H1 (cell line): ENCODE results near the gene PCBP4. TPM values are rescaled to one million over a fixed set of nuclear protein-coding genes. Genes with fewer than 3 reads are reported as not detected.

ENCODE experiments used
- CTCF ChIA-PET: fragments of 300-600 bp; sonication (Branson Sonifier 250); formaldehyde crosslinking; loops from one replicate; lab custom pipeline; 2021; ENCODE audit not compliant: partially characterized antibody; lab: Charles Lee
- POLR2A ChIA-PET: fragments of 300-600 bp; sonication (Branson Sonifier 250); formaldehyde crosslinking; loops from one replicate; lab custom pipeline; 2021; ENCODE audit warnings: inconsistent platforms; ENCODE audit not compliant: partially characterized antibody; lab: Charles Lee
- DNase-seq, 2 experiments: peaks; one replicate each; pipeline versions ENCODE4 v3.0.0 to v3.0.0-alpha.2; 2010 to 2022; ENCODE audit warnings: low spot score in 2 of 2, low read depth in 1 of 2, mixed read lengths in 1 of 2
- FAIRE-seq: peaks from 2 replicates; lab custom pipeline; 2011; peaks lifted over from hg19 to GRCh38; lab: Jason Lieb, UNC
- H2AFZ ChIP-seq: 2 replicates; pipeline ENCODE4 v1.8.1; 2012; ENCODE audit warnings: low read length, inconsistent platforms
- H2AK5ac ChIP-seq: 2 replicates; pipeline ENCODE4 v1.6.1; 2013; ENCODE audit warnings: low read depth, low read length
- H2BK120ac ChIP-seq: replicated peaks from 2 replicates; pipeline ENCODE3; 2013; ENCODE audit warnings: low read depth, low read length, inconsistent platforms
- H2BK12ac ChIP-seq: 2 replicates; pipeline ENCODE4 v1.6.1; 2013; ENCODE audit warnings: low read depth, low read length
- H2BK15ac ChIP-seq: 2 replicates; pipeline ENCODE4 v1.6.1; 2013; ENCODE audit warnings: low read length
- H2BK20ac ChIP-seq: 2 replicates; pipeline ENCODE4 v1.6.1; 2013; ENCODE audit warnings: low read length
- H2BK5ac ChIP-seq: 2 replicates; pipeline ENCODE4 v1.6.1; 2013; ENCODE audit warnings: low read depth, low read length
- H3K14ac ChIP-seq: 2 replicates; pipeline ENCODE4 v1.6.1; 2013; ENCODE audit warnings: inconsistent platforms; ENCODE audit not compliant: insufficient read length
- H3K18ac ChIP-seq: 2 replicates; pipeline ENCODE4 v1.6.1; 2013; ENCODE audit warnings: low read length; ENCODE audit errors: extremely low read depth
- H3K23ac ChIP-seq: 2 replicates; pipeline ENCODE4 v1.6.1; 2013; ENCODE audit warnings: inconsistent platforms; ENCODE audit not compliant: insufficient read length
- H3K23me2 ChIP-seq: 2 replicates; pipeline ENCODE4 v1.6.1; 2013; ENCODE audit warnings: low read depth, low read length
- H3K27ac ChIP-seq: 2 replicates; pipeline ENCODE4 v1.6.1; 2011; ENCODE audit warnings: low read depth, low read length, inconsistent platforms
- H3K27me3 ChIP-seq, 4 experiments: replicated peaks in 1 of 4; 1 replicate in 1 of 4; 2 replicates in 3 of 4; pipeline versions ENCODE4 v1.6.1 to v1.8.1; 2011 to 2013; ENCODE audit warnings: low read length in 3 of 4, mild to moderate bottlenecking in 3 of 4, inconsistent platforms in 2 of 4, mixed read lengths in 2 of 4, moderate library complexity in 1 of 4; ENCODE audit not compliant: control insufficient read depth in 3 of 4, insufficient read depth in 3 of 4; ENCODE audit errors: extremely low read depth in 1 of 4
- H3K36me3 ChIP-seq, 4 experiments: 2 replicates each; pipeline versions ENCODE4 v1.6.1 to v1.8.1; 2011 to 2013; ENCODE audit warnings: mild to moderate bottlenecking in 4 of 4, low read length in 3 of 4, moderate library complexity in 2 of 4, control low read depth in 1 of 4, inconsistent platforms in 1 of 4; ENCODE audit not compliant: insufficient read depth in 4 of 4, control insufficient read depth in 2 of 4
- H3K4ac ChIP-seq: replicated peaks from 2 replicates; pipeline ENCODE3; 2013; ENCODE audit warnings: low read length, low read depth, mixed read lengths, inconsistent platforms; ENCODE audit not compliant: insufficient read length
- H3K4me1 ChIP-seq, 4 experiments: replicated peaks in 1 of 4; 1 replicate in 1 of 4; 2 replicates in 3 of 4; pipeline versions ENCODE4 v1.6.1 to v1.8.1; 2011 to 2013; ENCODE audit warnings: low read length in 3 of 4, inconsistent platforms in 2 of 4, mixed read lengths in 1 of 4; ENCODE audit not compliant: insufficient read depth in 4 of 4, control insufficient read depth in 3 of 4
- H3K4me2 ChIP-seq, 2 experiments: 2 replicates each; pipeline versions ENCODE4 v1.6.1 to v1.8.1; 2011 to 2013; ENCODE audit warnings: low read depth in 2 of 2, low read length in 2 of 2, control low read depth in 1 of 2, inconsistent platforms in 1 of 2, mild to moderate bottlenecking in 1 of 2; ENCODE audit not compliant: insufficient read depth in 1 of 2
- H3K4me3 ChIP-seq, 4 experiments: fragments of 200-600, 300-600 bp in 1 of 4; sonication (generic), shearing (Covaris generic), sonication (Bioruptor Twin) in 1 of 4; 2 replicates each; pipeline versions ENCODE4 v1.5.1 to v1.8.1; 2011 to 2016; ENCODE audit warnings: low read length in 4 of 4, low read depth in 3 of 4, control low read depth in 2 of 4, inconsistent platforms in 2 of 4, mild to moderate bottlenecking in 2 of 4, mixed read lengths in 1 of 4, moderate library complexity in 1 of 4; ENCODE audit not compliant: insufficient read depth in 2 of 4; ENCODE audit errors: extremely low read depth in 1 of 4
- H3K56ac ChIP-seq: replicated peaks from 2 replicates; pipeline ENCODE3; 2013; ENCODE audit warnings: low read depth, mild to moderate bottlenecking, mixed read lengths, low read length, inconsistent platforms; ENCODE audit not compliant: insufficient read length
- H3K79me1 ChIP-seq: 2 replicates; pipeline ENCODE4 v1.6.1; 2013; ENCODE audit warnings: low read depth, low read length, control low read depth
- H3K79me2 ChIP-seq, 2 experiments: 2 replicates each; pipeline versions ENCODE4 v1.6.1 to v1.8.1; 2012 to 2013; ENCODE audit warnings: low read length in 2 of 2, mild to moderate bottlenecking in 2 of 2, inconsistent platforms in 1 of 2; ENCODE audit not compliant: insufficient read depth in 2 of 2, control insufficient read depth in 1 of 2
- H3K9ac ChIP-seq, 4 experiments: replicated peaks in 1 of 4; 1 replicate in 1 of 4; 2 replicates in 3 of 4; pipeline versions ENCODE4 v1.6.1 to v1.8.1; 2011 to 2013; ENCODE audit warnings: low read depth in 3 of 4, low read length in 3 of 4, control low read depth in 2 of 4, mild to moderate bottlenecking in 2 of 4, moderate library complexity in 2 of 4, inconsistent platforms in 1 of 4; ENCODE audit errors: extremely low read depth in 1 of 4
- H3K9me3 ChIP-seq, 2 experiments: 2 replicates each; pipeline versions ENCODE4 v1.6.1 to v1.8.1; 2012 to 2013; ENCODE audit warnings: mild to moderate bottlenecking in 2 of 2, moderate library complexity in 2 of 2, control low read depth in 1 of 2, inconsistent platforms in 1 of 2, low read depth in 1 of 2, low read length in 1 of 2, mixed read lengths in 1 of 2; ENCODE audit not compliant: insufficient read depth in 2 of 2
- H4K20me1 ChIP-seq, 2 experiments: replicated peaks in 1 of 2; 2 replicates each; pipeline versions ENCODE3 to v1.8.1; 2011 to 2013; ENCODE audit warnings: inconsistent platforms in 2 of 2, low read length in 2 of 2, mild to moderate bottlenecking in 1 of 2; ENCODE audit not compliant: insufficient read depth in 2 of 2, control insufficient read depth in 1 of 2
- H4K5ac ChIP-seq: 2 replicates; pipeline ENCODE4 v1.6.1; 2013; ENCODE audit warnings: low read length, low read depth, mixed read lengths, inconsistent platforms; ENCODE audit not compliant: insufficient read length
- H4K8ac ChIP-seq: 2 replicates; pipeline ENCODE4 v1.8.0; 2013; ENCODE audit warnings: mild to moderate bottlenecking, moderate library complexity, low read length, inconsistent platforms; ENCODE audit not compliant: insufficient read depth; ENCODE audit errors: extremely low read depth
- H4K91ac ChIP-seq: replicated peaks from 2 replicates; pipeline ENCODE3; 2013; ENCODE audit warnings: low read length, mixed read lengths, inconsistent platforms; ENCODE audit not compliant: insufficient read length
- KDM4A ChIP-seq: IDR thresholded peaks from one replicate; pipeline ENCODE4 v1.7.1; 2012; ENCODE audit warnings: low read depth, mild to moderate bottlenecking, moderate library complexity, low read length, inconsistent platforms; ENCODE audit not compliant: severe bottlenecking
- WGBS, 2 experiments: shearing (Covaris generic) in 1 of 2; methylation state at CpG; one replicate each; pipeline versions ENCODE4 v1.1.6 to v1.1.7; 2013 to 2015; ENCODE audit warnings: low lambda C conversion rate in 2 of 2, mixed read lengths in 2 of 2, inconsistent platforms in 1 of 2, low coverage in 1 of 2, missing lambda C conversion rate in 1 of 2; ENCODE audit not compliant: insufficient replicate concordance in 2 of 2, insufficient coverage in 1 of 2, insufficient read length in 1 of 2; ENCODE audit errors: extremely low coverage in 1 of 2, missing lambda C conversion rate in 1 of 2; 5-methylcytosine and 5-hydroxymethylcytosine counted together
- polyA plus RNA-seq, 7 experiments: library from polyadenylated mRNA; depleted of rRNA in 3 of 7; stranded (reverse) in 5 of 7; unstranded in 2 of 7; fragments of >200 nt in 5 of 7; fragments of 200-250 nt in 2 of 7; gene quantifications; 1 replicate in 5 of 7; 2 replicates in 1 of 7; 4 replicates in 1 of 7; pipeline versions ENCODE4 v1.2.1 to v1.2.3, GENCODE V29; 2011 to 2013; ENCODE audit warnings: missing spikeins in 2 of 7, mixed read lengths in 2 of 7
- total RNA-seq: library from RNA; stranded (reverse); fragmentation: NEBNext Ultra II Directional; extraction: Animal tissue kit (Norgen Biotek cat#: 25700); gene quantifications from 2 replicates; pipeline ENCODE4 v1.2.1, GENCODE V29; 2021

PCBP4 gene
- total and polyA plus RNA-seq, 2 of the 8 experiments (the other 6 are each of a cell fraction or from before 2014, with no cell fraction given): 16.4 to 34.1 TPM

- Histone ChIP-seq H3K4me2 (no peak overlapping the region), H4K91ac (no peak overlapping the region), H3K18ac (no peak overlapping the region), H2BK20ac (no peak overlapping the region), H3K23ac (no peak overlapping the region), H3K4me1 (peaks cover 0 to under 1% (median 0%) of the 10 kb centered on the region in 4 experiments; a peak in 3 of 7 replicates), H3K79me2 (no peaks in the 10 kb centered on the region), H2AK5ac (no peak overlapping the region), H2BK5ac (no peak overlapping the region), H4K8ac (no peak overlapping the region), H3K9me3 (no peaks in the 10 kb centered on the region), H4K20me1 (peaks cover 0 to 1% of the 10 kb centered on the region in 2 experiments), H3K27ac (no peak overlapping the region), H4K5ac (no peak overlapping the region), H3K56ac (no peak overlapping the region), H3K27me3 (no peaks in the 10 kb centered on the region; a peak in 1 of 7 replicates), H3K9ac (no peak overlapping the region), H2BK120ac (no peak overlapping the region), H2AFZ (no peak overlapping the region), H2BK12ac (peak overlapping the region; percentile 60; the same call in 1 of the 2 replicates), H3K4ac (no peak overlapping the region), H3K79me1 (no peaks in the 10 kb centered on the region), H3K14ac (no peak overlapping the region), H3K4me3 (no peak overlapping the region), H2BK15ac (no peak overlapping the region), H3K23me2 (peaks cover 5% of the 10 kb centered on the region; the same call in 1 of the 2 replicates), H3K36me3 (no peaks in the 10 kb centered on the region)
- FAIRE-seq: no peak
- POLR2A ChIA-PET: interaction anchor here (0.6 to 6.3 kb wide), 5 partner anchors 9 to 135 kb away, joined by 3 to 59 read pairs (median 3); partner anchors contain the start of gene RPL29
- 78% methylated on average over 7 of the region's 7 CpGs; no CpG with 5 or more reads in 1 of the 2 experiments for WGBS, 2 experiments
- CTCF ChIA-PET: interaction anchor here (0.9 to 24.7 kb wide), 15 partner anchors 9 to 372 kb away, joined by 3 to 984 read pairs (median 5); partner anchors contain the start of genes ABHD14B, DUSP7 and RPL29
- DNase-seq: no peak
- no peak for TF ChIP-seq KDM4A
Observed at GRCh38 chr3:52012699-52013098, 45.4 kb upstream of the PCBP4 start.
